IPS DF 4.7 (cell line): Measurements from ENCODE around the gene TNFAIP8L2.
"Not testable (repeated sequence)": the region's sequence is repeated elsewhere in the genome, so short reads cannot be mapped to it uniquely, and the experiment has no call there.

Source experiments
- DNase-seq: peaks from one replicate; pipeline ENCODE4 v3.0.0-alpha.2; 2013; ENCODE audit warnings: low spot score; ENCODE audit errors: extremely low read depth

TNFAIP8L2 gene

GRCh38 chr1:151188667-151189066 lies 32.2 kb downstream of the TNFAIP8L2 start:
- not testable (repeated sequence) for DNase-seq

GRCh38 chr1:151189637-151190445 lies 33.4 kb downstream of the TNFAIP8L2 start, which contains the start of gene VPS72:
TSS of gene VPS72 (minus strand) at chr1:151190197. CDS start at chr1:151190121, 76 bp downstream.
- no peak for DNase-seq

DNA sequence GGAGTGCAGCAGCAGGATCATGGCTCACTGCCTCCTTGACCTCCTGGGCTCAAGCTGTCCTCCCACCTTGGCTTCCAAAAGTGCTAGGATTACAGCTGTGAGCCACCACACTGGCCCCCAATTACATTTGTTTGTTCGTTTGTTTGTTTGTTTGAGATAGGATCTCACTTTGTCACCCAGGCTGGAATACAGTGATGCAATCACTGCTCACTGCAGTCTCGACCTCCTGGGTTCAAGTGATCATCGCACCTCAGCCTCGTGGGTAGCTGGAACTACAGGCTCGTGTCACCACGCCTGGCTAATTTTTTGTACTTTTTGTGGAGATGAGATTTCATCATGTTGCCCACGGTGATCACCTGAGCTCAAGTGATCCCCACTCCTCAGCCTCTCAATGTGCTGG lies 35.6 kb downstream of the TNFAIP8L2 start:
- no peak for DNase-seq

- no peak for DNase-seq
These were observed 36.9 kb downstream of the TNFAIP8L2 start for GRCh38 chr1:151193304-151193703.

GRCh38 chr1:151193856-151194255 lies 37.4 kb downstream of the TNFAIP8L2 start:
- no peak for DNase-seq

DNA sequence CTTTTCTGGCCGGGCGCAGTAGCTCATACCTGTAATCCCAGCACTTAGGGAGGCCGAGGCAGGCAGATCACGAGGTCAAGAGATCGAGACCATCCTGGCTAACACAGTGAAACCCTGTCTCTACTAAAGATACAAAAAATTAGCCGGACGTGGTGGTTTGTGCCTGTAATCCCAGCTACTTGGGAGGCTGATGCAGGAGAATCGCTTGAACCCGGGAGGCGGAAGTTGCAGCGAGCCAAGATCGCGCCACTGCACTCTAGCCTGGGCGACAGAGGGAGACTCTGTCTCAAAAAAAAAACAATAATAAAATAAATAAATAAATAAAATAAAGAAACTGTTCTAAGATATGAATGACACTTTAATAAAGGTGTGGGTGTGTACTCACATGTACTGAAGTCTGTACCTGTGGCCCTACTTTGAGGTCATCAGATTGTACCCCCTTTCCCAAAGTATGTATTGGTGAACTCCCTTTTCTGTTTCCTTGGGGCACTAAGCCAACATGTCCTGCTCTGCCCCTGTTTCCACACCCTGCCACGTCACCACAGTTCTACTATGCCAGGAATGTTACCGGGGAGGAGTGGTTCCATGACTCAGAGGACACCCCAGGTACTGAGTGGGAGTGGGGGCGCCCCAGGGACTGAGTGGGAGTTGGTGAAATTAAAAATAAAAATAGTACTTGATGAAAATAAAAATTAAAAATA lies 38.6 kb downstream of the TNFAIP8L2 start:
- DNase-seq, result not testable (repeated sequence)

GRCh38 chr1:151196292-151196800 lies 39.9 kb downstream of the TNFAIP8L2 start:
- DNase-seq, result no peak

DNA sequence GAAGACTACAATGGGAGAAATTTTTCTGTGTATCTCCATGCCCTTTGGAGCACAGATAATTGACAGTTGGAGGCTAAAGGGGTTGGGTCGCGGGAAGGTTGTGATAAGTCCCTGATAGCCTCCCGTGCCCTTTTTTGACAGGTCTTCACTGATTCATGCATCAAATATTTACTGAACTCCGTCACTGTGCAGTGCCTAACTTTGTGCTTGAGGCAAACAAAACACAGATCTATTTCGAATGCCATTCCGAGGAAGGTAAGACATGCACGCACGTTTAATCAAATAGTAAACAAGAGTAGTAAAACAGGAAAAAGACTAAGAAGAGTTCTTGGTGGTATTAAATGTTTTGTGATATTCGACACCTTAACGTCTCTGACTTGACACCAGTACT lies 41.4 kb downstream of the TNFAIP8L2 start:
- no peak for DNase-seq

- peak; percentile 86 for DNase-seq
These were observed 42.0 kb downstream of the TNFAIP8L2 start, which contains the start of gene PIP5K1A for GRCh38 chr1:151198254-151199127. TSS of gene PIP5K1A (plus strand) at chr1:151198552. CDS start at chr1:151198997, 445 bp downstream.

DNA sequence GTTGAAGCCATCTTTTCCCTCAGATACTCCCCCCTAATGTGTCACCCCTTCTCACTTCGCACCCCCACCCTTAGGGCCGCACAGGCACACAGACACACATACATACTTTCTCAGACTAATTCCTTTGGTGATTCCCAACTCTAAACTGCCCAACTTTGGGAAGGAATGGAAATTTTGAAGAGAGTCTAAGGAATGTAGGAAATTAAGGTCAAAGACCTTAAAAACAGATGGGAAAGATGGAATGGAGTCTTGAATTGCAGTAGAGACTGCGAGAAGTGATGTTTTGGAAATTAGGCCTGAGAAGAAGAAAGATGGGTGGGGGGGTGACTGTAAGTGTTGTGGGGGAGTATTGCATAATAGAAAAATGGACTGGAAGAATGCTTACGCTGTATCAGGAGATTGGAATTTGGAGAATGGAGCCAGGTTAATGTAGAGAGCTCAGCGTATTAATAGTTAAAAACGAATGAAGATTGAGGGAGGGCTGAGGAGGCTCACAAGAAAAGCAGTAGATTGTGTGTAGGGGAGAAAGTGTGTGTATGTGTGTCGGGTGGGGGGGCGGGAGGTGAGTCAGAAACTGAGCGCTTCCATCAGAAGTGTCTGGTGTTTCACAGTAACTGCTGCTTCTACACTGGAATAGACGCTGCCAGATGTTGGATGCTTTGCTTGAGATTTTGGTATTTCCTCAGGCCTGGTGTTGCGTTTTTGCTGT lies 43.6 kb downstream of the TNFAIP8L2 start:
- DNase-seq, result no peak

DNA sequence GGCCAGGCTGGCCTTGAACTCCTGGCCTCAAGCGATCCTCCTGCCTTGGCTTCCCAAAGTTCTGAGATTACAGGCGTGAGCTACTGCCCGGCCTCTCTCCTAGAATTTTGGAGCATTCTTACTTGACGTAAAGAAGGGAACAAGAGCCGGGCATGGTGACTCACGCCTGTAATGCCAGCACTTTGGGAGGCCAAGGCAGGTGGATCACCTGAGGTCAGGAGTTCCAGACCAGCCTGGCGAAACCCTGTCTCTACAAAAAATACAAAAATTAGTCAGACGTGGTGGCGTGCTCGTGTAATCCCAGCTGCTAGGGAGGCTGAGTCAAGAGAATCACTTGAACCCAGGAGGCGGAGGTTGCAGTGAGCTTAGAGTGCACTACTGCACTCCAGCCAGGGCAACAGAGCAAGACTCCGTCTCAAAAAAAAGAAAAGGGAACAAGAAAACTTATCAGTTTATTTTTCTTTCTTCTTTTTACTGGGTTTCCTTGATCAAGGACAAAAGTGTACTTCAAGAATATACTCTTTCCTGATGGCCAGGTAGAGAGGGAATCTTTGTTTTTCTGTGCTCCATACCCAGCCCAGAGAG lies 49.0 kb downstream of the TNFAIP8L2 start:
- DNase-seq, result not testable (repeated sequence)
